ENCODE data around the gene USP7. TPM values are rescaled to one million over a fixed set of nuclear protein-coding genes. Genes with fewer than 3 reads are reported as not detected.

USP7 gene
- total RNA-seq, 1 donor from 2014 or later, result 55.3 TPM

DNA sequence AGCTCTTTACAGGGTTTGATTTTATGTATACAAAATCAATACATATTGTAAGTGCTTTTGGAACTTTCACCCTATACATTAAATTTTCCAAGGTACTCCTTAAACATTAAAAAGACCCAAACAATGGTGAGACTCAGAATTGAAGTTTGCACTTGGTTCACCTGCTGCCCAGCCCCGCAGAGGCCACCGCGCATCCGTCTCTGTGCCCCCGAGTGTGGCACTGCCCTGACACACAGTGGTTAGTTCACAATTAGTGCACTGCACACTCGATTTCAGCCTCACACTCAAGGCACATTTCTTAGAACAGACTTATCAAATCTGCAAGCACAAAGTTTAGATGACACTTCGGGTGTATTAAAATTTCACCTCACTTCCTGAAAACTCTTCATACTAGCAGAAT is 38.3 kb downstream of the USP7 start:
- H3K36me3 ChIP-seq, result peaks cover 35 to 58% of the 10 kb centered on the region in 2 donors
- H3K9me3 ChIP-seq, result no peaks in the 10 kb centered on the region
- TF ChIP-seq, protein P1, sequence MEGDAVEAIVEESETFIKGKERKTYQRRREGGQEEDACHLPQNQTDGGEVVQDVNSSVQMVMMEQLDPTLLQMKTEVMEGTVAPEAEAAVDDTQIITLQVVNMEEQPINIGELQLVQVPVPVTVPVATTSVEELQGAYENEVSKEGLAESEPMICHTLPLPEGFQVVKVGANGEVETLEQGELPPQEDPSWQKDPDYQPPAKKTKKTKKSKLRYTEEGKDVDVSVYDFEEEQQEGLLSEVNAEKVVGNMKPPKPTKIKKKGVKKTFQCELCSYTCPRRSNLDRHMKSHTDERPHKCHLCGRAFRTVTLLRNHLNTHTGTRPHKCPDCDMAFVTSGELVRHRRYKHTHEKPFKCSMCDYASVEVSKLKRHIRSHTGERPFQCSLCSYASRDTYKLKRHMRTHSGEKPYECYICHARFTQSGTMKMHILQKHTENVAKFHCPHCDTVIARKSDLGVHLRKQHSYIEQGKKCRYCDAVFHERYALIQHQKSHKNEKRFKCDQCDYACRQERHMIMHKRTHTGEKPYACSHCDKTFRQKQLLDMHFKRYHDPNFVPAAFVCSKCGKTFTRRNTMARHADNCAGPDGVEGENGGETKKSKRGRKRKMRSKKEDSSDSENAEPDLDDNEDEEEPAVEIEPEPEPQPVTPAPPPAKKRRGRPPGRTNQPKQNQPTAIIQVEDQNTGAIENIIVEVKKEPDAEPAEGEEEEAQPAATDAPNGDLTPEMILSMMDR (IDR thresholded peaks at IDR 0.05), result no peak
- intact Hi-C loops (cut with DNase I), result no loop called here
- no peaks in the 10 kb centered on the region for H3K27me3 ChIP-seq
- H3K27ac ChIP-seq, result no peak overlapping the region
- H3K4me1 ChIP-seq, result no peaks in the 10 kb centered on the region
- H3K4me3 ChIP-seq, result no peak overlapping the region
- no peak for DNase-seq (ENCODE audit: low spot score in 2 of 2)

DNA sequence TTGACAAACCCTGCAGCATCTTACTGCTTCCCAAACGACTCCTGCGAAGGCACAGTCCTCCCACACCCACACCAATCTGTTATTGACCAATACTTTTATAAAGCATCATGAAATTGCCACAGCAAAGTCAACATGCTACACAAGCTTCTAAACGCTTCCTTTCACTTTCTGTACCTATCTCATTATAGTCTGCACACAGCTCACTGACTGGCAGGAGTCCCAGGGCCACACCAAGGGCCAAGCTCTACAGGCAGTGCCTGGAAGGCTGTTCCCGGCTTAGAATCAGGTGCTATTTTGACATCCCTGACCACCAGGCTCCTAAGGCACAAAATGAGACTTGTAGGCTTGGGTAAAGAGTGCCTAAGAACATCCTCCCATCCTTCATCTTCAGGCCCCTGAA is 39.5 kb downstream of the USP7 start:
- intact Hi-C loops (cut with DNase I), result no loop called here
- TF ChIP-seq, protein P1 (IDR thresholded peaks at IDR 0.05), result no peak
- DNase-seq (ENCODE audit: low spot score in 2 of 2), result no peak
- H3K9me3 ChIP-seq, result no peaks in the 10 kb centered on the region
- peaks cover 39 to 60% of the 10 kb centered on the region in 2 donors for H3K36me3 ChIP-seq
- H3K4me3 ChIP-seq, result no peak overlapping the region
- no peak overlapping the region for H3K27ac ChIP-seq
- H3K4me1 ChIP-seq, result no peaks in the 10 kb centered on the region
- H3K27me3 ChIP-seq, result no peaks in the 10 kb centered on the region

DNA sequence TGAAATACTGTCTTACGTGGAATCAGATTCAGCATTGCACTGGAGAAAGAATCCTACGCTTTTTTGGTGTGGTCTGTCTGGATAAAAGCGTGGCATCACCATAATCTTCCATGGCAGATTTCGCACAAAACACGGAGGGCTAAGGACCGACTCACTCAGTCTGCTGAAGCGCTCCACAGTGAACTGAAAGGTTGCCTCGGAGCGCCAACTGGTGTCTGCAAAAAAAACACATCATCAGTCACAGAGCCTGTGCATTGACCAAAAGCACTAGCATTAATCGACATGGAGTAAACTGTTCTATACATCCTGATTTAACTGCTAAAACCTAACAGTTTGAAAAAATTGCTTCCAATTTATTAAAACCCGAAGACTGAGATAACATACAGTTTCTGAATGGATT is 40.5 kb downstream of the USP7 start:
- no peaks in the 10 kb centered on the region for H3K27me3 ChIP-seq
- TF ChIP-seq, protein P1 (IDR thresholded peaks at IDR 0.05), result no peak
- H3K27ac ChIP-seq, result no peak overlapping the region
- H3K4me1 ChIP-seq, result no peaks in the 10 kb centered on the region
- DNase-seq (ENCODE audit: low spot score in 2 of 2), result no peak
- H3K9me3 ChIP-seq, result no peaks in the 10 kb centered on the region
- intact Hi-C loops (cut with DNase I), result no loop called here
- no peak overlapping the region for H3K4me3 ChIP-seq
- peaks cover 43 to 61% of the 10 kb centered on the region in 2 donors for H3K36me3 ChIP-seq

GRCh38 chr16:8921347-8921984 is 42.2 kb downstream of the USP7 start:
- no peak overlapping the region for H3K4me3 ChIP-seq
- H3K4me1 ChIP-seq, result no peaks in the 10 kb centered on the region
- TF ChIP-seq, protein P1 (IDR thresholded peaks at IDR 0.05), result no peak
- DNase-seq (ENCODE audit: low spot score in 2 of 2), result no peak
- no peaks in the 10 kb centered on the region for H3K27me3 ChIP-seq
- intact Hi-C loops (cut with DNase I), result no loop called here
- no peaks in the 10 kb centered on the region for H3K9me3 ChIP-seq
- H3K27ac ChIP-seq, result no peak overlapping the region
- peaks cover 51 to 71% of the 10 kb centered on the region in 2 donors for H3K36me3 ChIP-seq

DNA sequence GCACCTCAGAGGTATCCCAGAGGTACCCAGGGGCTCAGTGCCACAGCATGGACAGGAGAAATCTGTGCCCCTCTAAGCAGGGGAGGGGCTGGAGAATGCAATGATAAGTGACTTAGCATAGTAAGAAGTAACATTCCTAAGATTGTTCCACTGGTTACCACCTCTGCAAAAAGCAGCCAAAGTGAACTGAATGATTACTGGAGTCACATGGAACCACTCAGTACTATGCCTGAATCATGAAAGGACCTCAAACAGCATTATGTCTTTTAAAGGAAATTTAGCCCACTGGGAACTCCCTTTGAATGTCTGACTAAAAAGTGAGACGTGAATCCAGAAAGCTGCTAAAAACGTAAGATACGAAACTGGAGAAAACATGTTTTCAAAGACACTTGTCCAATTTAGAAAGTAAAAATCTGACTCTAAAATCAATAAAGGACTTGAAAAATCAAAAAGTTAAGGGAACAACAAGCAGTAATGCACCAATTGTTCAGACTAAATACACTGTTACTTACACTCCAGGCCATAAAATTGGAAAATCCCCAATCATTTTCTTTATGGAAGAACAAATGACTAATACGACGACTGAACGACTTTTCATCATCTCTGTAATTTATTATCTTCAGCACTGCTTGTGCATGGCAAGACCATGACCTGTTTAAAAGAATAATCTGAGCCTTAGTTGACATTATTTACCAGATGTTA is 42.9 kb downstream of the USP7 start:
- intact Hi-C loops (cut with DNase I), result no loop called here
- Histone ChIP-seq H3K4me1 (no peaks in the 10 kb centered on the region), H3K4me3 (no peak overlapping the region), H3K9me3 (no peaks in the 10 kb centered on the region), H3K27me3 (no peaks in the 10 kb centered on the region), H3K36me3 (peaks cover 54 to 75% of the 10 kb centered on the region in 2 donors), H3K27ac (no peak overlapping the region)
- TF ChIP-seq, protein P1 (IDR thresholded peaks at IDR 0.05), result no peak
- no peak for DNase-seq (ENCODE audit: low spot score in 2 of 2)

All from ascending aorta (tissue), 2 donors.